ENCODE data around the gene HYAL1.
"Not testable (repeated sequence)": the region's sequence is repeated elsewhere in the genome, so short reads cannot be mapped to it uniquely, and the experiment has no call there.

- TF ChIP-seq CTCF (IDR thresholded peaks at IDR 0.05); EP300 (IDR thresholded peaks at IDR 0.05; ENCODE audit: low read depth): not testable (repeated sequence)
Measured at GRCh38 chr3:50272538-50272910, 30.9 kb downstream of the HYAL1 start.

All from transverse colon (tissue), 3 donors.